Measurements from ENCODE around the gene FOXP4. TPM values are rescaled to one million over a fixed set of nuclear protein-coding genes. Genes with fewer than 3 reads are reported as not detected.

The FOXP4 gene
- total RNA-seq, 3 donors from 2014 or later = 5.1 to 11.0 (median 5.6) TPM

- Histone ChIP-seq H3K27me3 (no peaks in the 10 kb centered on the region), H3K4me3 (no peak overlapping the region), H3K36me3 (no peaks in the 10 kb centered on the region), H3K27ac (no peak overlapping the region), H3K9me3 (no peaks in the 10 kb centered on the region), H3K4me1 (peaks cover 0 to 6% of the 10 kb centered on the region in 2 donors)
- TF ChIP-seq POLR2A (IDR thresholded peaks at IDR 0.05) = no peak
- TF ChIP-seq CTCF (IDR thresholded peaks at IDR 0.05) = no peak
- TF ChIP-seq POLR2AphosphoS5 (IDR thresholded peaks at IDR 0.05) = no peak
- intact Hi-C loops (cut with DNase I; ENCODE audit: low total_unique reads) = loop anchor here (10.0 kb wide), 1 partner anchor 234 kb away; no protein-coding TSS in a partner anchor
- DNase-seq (ENCODE audit: low spot score in 2 of 2) = no peak
Observed at GRCh38 chr6:41599015-41599851, 53.1 kb downstream of the FOXP4 start.

- intact Hi-C loops (cut with DNase I; ENCODE audit: low total_unique reads) = loop anchor here (5.0 to 10.0 kb wide), 2 partner anchors 82 to 235 kb away; no protein-coding TSS in a partner anchor
Observed at GRCh38 chr6:41599852-41600445, 53.8 kb downstream of the FOXP4 start.

GRCh38 chr6:41600499-41601247, 54.5 kb downstream of the FOXP4 start:
- H3K27ac ChIP-seq = no peak overlapping the region

More at GRCh38 chr6:41599852-41600445, 53.8 kb downstream of the FOXP4 start:
- no peak for DNase-seq (ENCODE audit: low spot score in 2 of 2)
- H3K27ac ChIP-seq = no peak overlapping the region
- H3K36me3 ChIP-seq = no peaks in the 10 kb centered on the region
- TF ChIP-seq CTCF (IDR thresholded peaks at IDR 0.05) (no peak), POLR2A (IDR thresholded peaks at IDR 0.05) (no peak), POLR2AphosphoS5 (IDR thresholded peaks at IDR 0.05) (no peak)
- H3K4me3 ChIP-seq = no peak overlapping the region
- no peaks in the 10 kb centered on the region for H3K27me3 ChIP-seq
- peaks cover 0 to 6% of the 10 kb centered on the region in 2 donors for H3K4me1 ChIP-seq
- H3K9me3 ChIP-seq = no peaks in the 10 kb centered on the region

GRCh38 chr6:41601248-41601549, 55.0 kb downstream of the FOXP4 start:
- intact Hi-C loops (cut with DNase I; ENCODE audit: low total_unique reads) = loop anchor here (5.0 kb wide), 1 partner anchor 81 kb away; no protein-coding TSS in a partner anchor

More at GRCh38 chr6:41600499-41601247, 54.5 kb downstream of the FOXP4 start:
- DNase-seq (ENCODE audit: low spot score in 2 of 2) = no peak
- Histone ChIP-seq H3K4me3 (no peak overlapping the region), H3K36me3 (no peaks in the 10 kb centered on the region), H3K9me3 (no peaks in the 10 kb centered on the region), H3K4me1 (peaks cover 0 to 6% of the 10 kb centered on the region in 2 donors), H3K27me3 (no peaks in the 10 kb centered on the region)
- no peak for TF ChIP-seq POLR2A (IDR thresholded peaks at IDR 0.05)
- intact Hi-C loops (cut with DNase I; ENCODE audit: low total_unique reads) = loop anchor here (5.0 kb wide), 1 partner anchor 82 kb away; no protein-coding TSS in a partner anchor

More at GRCh38 chr6:41601248-41601549, 55.0 kb downstream of the FOXP4 start:
- TF ChIP-seq POLR2AphosphoS5 (IDR thresholded peaks at IDR 0.05) (no peak), POLR2A (IDR thresholded peaks at IDR 0.05) (no peak), CTCF (IDR thresholded peaks at IDR 0.05) (no peak)
- Histone ChIP-seq H3K9me3 (no peaks in the 10 kb centered on the region), H3K27ac (no peak overlapping the region), H3K27me3 (no peaks in the 10 kb centered on the region), H3K4me3 (no peak overlapping the region), H3K36me3 (no peaks in the 10 kb centered on the region), H3K4me1 (peaks cover 0 to 6% of the 10 kb centered on the region in 2 donors)
- DNase-seq (ENCODE audit: low spot score in 2 of 2) = no peak

Data from breast epithelium (tissue), 4 donors.